Measurements from ENCODE around the gene ABHD14A. TPM values are rescaled to one million over a fixed set of nuclear protein-coding genes. Genes with fewer than 3 reads are reported as not detected.
A peak's percentile ranks its signal among the peaks of the same experiment; 100 is the strongest.
"Not testable (repeated sequence)": the region's sequence is repeated elsewhere in the genome, so short reads cannot be mapped to it uniquely, and the experiment has no call there.

ABHD14A gene
- total RNA-seq, 1 donor from 2014 or later, result 17.9 TPM

DNA sequence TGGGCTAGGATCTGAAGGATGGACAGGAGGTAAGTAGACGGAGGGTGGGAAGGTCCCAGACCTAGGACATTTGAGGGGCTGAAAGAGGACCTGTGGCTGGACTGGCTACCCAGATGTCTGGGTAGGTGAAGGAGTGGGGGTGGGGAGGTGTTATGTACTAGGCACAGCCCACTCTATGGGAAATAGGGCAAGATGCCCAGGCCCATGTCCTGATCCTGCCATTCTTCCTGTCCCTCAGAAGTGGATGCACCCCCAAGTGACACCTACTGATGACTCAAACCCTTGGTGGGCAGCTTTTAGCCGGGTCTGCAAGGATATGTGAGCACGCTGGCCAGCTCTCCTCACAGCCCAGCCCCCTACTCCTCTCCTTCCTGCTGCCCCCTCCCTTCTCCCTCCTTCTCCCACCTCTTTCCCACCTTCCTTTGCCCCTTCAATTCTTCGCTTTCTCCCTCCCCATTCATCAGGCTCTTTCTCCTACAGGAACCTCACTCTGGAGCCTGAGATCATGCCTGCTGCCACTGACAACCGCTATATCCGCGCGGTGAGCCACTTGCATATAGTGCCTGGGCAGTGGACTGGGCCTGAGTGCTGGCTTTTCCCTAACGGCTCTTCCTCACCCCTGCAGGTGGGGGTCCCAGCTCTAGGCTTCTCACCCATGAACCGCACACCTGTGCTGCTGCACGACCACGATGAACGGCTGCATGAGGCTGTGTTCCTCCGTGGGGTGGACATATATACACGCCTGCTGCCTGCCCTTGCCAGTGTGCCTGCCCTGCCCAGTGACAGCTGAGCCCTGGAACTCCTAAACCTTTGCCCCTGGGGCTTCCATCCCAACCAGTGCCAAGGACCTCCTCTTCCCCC, 13.7 kb downstream of the ABHD14A start:
- Histone ChIP-seq H3K27me3 (no peaks in the 10 kb centered on the region), H3K27ac (no peak overlapping the region), H3K4me3 (no peak overlapping the region), H3K9me3 (no peaks in the 10 kb centered on the region), H3K36me3 (peaks cover 22% of the 10 kb centered on the region), H3K4me1 (peaks cover 7% of the 10 kb centered on the region)
- intact Hi-C loops (cut with DNase I), result no loop called here
- TF ChIP-seq, protein P1, sequence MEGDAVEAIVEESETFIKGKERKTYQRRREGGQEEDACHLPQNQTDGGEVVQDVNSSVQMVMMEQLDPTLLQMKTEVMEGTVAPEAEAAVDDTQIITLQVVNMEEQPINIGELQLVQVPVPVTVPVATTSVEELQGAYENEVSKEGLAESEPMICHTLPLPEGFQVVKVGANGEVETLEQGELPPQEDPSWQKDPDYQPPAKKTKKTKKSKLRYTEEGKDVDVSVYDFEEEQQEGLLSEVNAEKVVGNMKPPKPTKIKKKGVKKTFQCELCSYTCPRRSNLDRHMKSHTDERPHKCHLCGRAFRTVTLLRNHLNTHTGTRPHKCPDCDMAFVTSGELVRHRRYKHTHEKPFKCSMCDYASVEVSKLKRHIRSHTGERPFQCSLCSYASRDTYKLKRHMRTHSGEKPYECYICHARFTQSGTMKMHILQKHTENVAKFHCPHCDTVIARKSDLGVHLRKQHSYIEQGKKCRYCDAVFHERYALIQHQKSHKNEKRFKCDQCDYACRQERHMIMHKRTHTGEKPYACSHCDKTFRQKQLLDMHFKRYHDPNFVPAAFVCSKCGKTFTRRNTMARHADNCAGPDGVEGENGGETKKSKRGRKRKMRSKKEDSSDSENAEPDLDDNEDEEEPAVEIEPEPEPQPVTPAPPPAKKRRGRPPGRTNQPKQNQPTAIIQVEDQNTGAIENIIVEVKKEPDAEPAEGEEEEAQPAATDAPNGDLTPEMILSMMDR (IDR thresholded peaks at IDR 0.05), result no peak
- ATAC-seq (no peak), DNase-seq (no peak)

DNA sequence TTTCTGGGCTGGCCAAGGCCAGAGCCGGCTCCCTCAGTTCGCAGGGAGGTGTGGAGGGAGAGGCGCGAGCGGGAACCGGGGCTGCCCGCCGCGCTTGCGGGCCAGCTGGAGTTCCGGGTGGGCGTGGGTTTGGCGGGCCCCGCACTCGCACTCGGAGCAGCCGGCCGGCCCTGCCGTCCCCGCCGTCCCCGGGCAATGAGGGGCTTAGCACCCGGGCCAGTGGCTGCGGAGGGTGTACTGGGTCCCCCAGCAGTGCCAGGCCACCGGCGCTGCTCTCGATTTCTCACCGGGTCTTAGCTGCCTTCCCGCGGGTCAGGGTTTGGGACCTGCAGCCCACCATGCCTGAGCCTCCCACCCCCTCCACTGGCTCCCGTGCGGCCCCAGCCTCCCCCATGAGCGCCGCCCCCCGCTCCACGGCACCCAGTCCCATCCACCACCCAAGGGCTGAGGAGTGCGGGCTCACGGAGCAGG, 15.7 kb downstream of the ABHD14A start:
- DNase-seq; H3K9me3 ChIP-seq; H3K27ac ChIP-seq; ATAC-seq; H3K4me3 ChIP-seq; intact Hi-C loops (cut with DNase I); H3K27me3 ChIP-seq: not testable (repeated sequence)
- Histone ChIP-seq H3K4me1 (peaks cover 11% of the 10 kb centered on the region), H3K36me3 (peaks cover 39% of the 10 kb centered on the region)

DNA sequence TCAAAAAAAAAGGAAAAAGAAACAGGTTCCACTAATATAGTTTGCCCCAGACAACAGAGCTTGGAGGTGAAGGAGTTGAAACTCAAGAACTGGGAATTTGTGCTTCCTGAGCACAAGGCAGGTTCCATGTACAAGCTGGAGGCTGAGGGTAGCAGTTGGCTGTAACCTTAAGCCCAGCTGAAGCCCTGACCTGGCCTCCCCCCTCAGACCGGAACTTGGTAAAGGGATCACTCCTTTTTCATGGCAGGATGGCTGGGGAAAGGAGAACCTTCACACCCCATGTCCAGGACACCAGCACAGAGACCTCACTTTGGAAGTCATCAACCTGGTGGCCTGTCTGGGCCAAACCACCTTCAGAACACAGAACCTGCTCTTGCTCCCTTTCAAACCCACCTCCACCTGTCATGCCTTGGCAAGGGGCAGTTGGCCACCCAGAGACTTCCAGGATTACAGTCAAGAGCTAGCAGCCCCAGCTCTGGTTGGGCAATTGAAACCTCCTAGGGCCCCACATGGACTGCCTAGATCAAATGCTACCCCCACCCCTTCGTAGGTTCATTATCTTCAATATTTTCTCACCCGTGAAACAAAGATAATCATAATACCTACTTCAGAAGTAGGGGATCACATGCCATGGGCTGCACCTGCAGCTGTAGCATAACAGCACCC, 17.3 kb downstream of the ABHD14A start:
- Histone ChIP-seq H3K27ac (no peak overlapping the region), H3K36me3 (peaks cover 39% of the 10 kb centered on the region), H3K4me3 (no peak overlapping the region), H3K9me3 (no peaks in the 10 kb centered on the region), H3K27me3 (no peaks in the 10 kb centered on the region), H3K4me1 (peaks cover 11% of the 10 kb centered on the region)
- TF ChIP-seq, protein P1 (IDR thresholded peaks at IDR 0.05), result no peak
- DNase-seq (no peak), ATAC-seq (no peak)
- intact Hi-C loops (cut with DNase I), result no loop called here

DNA sequence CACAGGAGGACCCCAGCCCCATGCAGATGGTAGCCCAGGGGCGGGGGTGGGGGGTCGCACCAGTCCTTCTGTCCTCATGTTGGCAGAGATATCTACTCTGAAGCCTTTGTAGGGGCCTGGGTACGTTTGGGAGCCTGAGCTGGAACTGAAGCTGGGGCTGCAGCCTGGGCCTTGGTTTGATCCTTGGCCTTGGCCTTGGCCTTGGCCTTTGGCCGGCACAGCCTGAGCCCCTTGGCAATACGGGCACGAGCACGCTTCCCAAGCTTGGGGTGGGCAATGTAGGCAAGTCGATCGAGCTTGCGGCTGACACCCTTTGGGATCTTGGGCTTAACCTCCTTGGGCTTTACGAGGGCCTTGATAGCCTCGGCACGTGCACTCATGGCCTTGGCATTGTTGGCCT, 18.8 kb downstream of the ABHD14A start:
- intact Hi-C loops (cut with DNase I); DNase-seq; H3K4me3 ChIP-seq: not testable (repeated sequence)

DNA sequence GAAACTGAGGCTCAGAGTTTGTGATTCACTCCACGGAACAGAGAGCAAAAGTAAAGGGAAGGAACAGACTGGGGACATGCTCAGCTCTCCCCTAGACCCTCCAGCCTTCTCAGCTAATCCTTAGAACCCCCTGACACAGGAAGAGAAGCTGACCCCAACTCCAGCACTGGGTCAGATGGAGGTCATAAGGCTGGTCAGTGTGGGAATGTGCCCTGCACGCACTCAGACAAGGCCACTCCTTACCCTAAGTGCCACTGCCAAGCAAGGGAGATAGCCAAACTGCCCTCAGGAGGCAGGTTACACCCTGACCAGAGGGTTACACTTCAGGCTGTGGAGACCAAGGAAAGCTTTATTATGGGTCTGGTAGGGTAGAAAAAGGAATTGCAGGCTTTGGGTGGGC, 19.7 kb downstream of the ABHD14A start:
- H3K4me3 ChIP-seq, result peak overlapping the region; percentile 92
- H3K27me3 ChIP-seq, result no peaks in the 10 kb centered on the region
- H3K4me1 ChIP-seq, result peaks cover 11% of the 10 kb centered on the region
- ATAC-seq (no peak), DNase-seq (no peak)
- no peaks in the 10 kb centered on the region for H3K9me3 ChIP-seq
- peaks cover 39% of the 10 kb centered on the region for H3K36me3 ChIP-seq
- TF ChIP-seq, protein P1 (IDR thresholded peaks at IDR 0.05), result no peak
- intact Hi-C loops (cut with DNase I), result no loop called here
- peak overlapping the region; percentile 91 for H3K27ac ChIP-seq

More for the DNA sequence above, 18.8 kb downstream of the ABHD14A start:
- peaks cover 39% of the 10 kb centered on the region for H3K36me3 ChIP-seq
- peaks cover 11% of the 10 kb centered on the region for H3K4me1 ChIP-seq
- not testable (repeated sequence) for H3K27ac ChIP-seq, H3K9me3 ChIP-seq, ATAC-seq, H3K27me3 ChIP-seq

DNA sequence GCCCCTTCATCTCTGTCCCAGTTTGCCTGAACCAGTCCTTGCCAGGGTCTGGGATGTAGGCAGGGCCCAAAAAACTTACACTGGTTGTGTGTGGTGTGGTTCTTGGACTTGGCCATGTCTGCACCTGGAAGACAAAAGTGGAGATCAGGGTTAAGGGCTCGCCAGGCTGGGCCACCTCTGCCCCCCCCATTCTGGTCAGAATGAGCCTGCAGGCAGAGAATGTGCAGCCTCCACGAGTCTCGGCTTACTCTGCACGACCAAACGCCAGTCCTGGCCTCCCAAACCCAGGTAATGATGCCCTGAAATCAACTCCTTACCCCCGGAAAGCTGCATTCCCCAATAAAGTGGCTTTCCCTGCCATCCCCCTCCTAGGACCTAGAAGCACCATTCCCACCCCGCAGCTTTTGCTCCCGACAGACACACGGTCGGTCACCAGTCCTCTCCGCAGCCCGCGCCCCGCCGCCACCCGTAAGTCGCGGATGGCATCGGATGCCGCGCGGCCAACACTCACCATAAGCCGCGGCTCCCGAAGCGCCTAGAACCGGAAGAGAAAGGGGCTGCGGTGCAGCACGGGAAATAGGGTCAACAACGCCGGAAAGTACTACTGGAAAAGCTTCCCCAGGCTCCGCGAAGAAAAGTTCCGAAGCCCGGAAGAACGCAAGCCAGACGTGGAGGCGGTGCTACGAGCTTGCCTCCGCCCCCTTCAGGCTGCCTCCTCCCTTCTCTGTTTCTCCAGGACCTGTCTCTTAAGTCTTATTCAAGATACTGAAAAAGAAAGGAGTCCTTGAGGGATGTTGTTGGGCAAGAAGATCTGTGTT, 20.7 kb downstream of the ABHD14A start, which contains the start of gene RPL29:
TSS of gene RPL29 (minus strand) at position 550 of the 818 bp plus-strand sequence. CDS start at position 116, 434 bp downstream.
- TF ChIP-seq, protein P1 (IDR thresholded peaks at IDR 0.05), result peak; percentile 15
- peaks cover 39% of the 10 kb centered on the region for H3K36me3 ChIP-seq
- ATAC-seq (peak; percentile 97), DNase-seq (peak; percentile 94)
- no peaks in the 10 kb centered on the region for H3K9me3 ChIP-seq
- peak within 1 kb of the TSS; percentile 92 for H3K4me3 ChIP-seq
- peak within 1 kb of the TSS; percentile 91 for H3K27ac ChIP-seq
- no peaks in the 10 kb centered on the region for H3K27me3 ChIP-seq
- intact Hi-C loops (cut with DNase I), result no loop called here
- peaks cover 11% of the 10 kb centered on the region for H3K4me1 ChIP-seq
